ENCODE measurements around the gene CNOT6L. TPM values are rescaled to one million over a fixed set of nuclear protein-coding genes. Genes with fewer than 3 reads are reported as not detected.

Gene CNOT6L
- polyA plus RNA-seq (2012; ENCODE audit: insufficient read length, low read depth) = 5.4 TPM

- TF ChIP-seq REST (IDR thresholded peaks at IDR 0.05; ENCODE audit: insufficient read depth in 1 of 2, low read depth in 2 of 2, low read length in 2 of 2) = no peak
- no peak for TF ChIP-seq TAF1 (IDR thresholded peaks at IDR 0.05; ENCODE audit: borderline replicate concordance, insufficient read depth, low read length)
- no peak for TF ChIP-seq POLR2AphosphoS5 (IDR thresholded peaks at IDR 0.05; ENCODE audit: low read depth, low read length)
- TF ChIP-seq SIN3A (IDR thresholded peaks at IDR 0.05; ENCODE audit: borderline replicate concordance, insufficient read depth, low read length) = no peak
- no peak for TF ChIP-seq FOXP2 (optimal IDR thresholded peaks at IDR 0.05; ENCODE audit: borderline replicate concordance, extremely low read depth, extremely low read length, insufficient read depth)
These were observed at the start of gene CNOT6L for GRCh38 chr4:77818602-77819403. CNOT6L (minus strand) TSS chr4:77819368; CDS start chr4:77819308, 60 bp downstream.

- TF ChIP-seq TAF1 (IDR thresholded peaks at IDR 0.05; ENCODE audit: borderline replicate concordance, insufficient read depth, low read length) = no peak
- no peak for TF ChIP-seq FOXP2 (optimal IDR thresholded peaks at IDR 0.05; ENCODE audit: borderline replicate concordance, extremely low read depth, extremely low read length, insufficient read depth)
- no peak for TF ChIP-seq SIN3A (IDR thresholded peaks at IDR 0.05; ENCODE audit: borderline replicate concordance, insufficient read depth, low read length)
- TF ChIP-seq POLR2AphosphoS5 (IDR thresholded peaks at IDR 0.05; ENCODE audit: low read depth, low read length) = no peak
- no peak for TF ChIP-seq REST (IDR thresholded peaks at IDR 0.05; ENCODE audit: insufficient read depth in 1 of 2, low read depth in 2 of 2, low read length in 2 of 2)
These were observed 46.1 kb upstream of the CNOT6L start for GRCh38 chr4:77865259-77865658.

- TF ChIP-seq FOXP2 (optimal IDR thresholded peaks at IDR 0.05; ENCODE audit: borderline replicate concordance, extremely low read depth, extremely low read length, insufficient read depth) (peak; percentile 55), POLR2AphosphoS5 (IDR thresholded peaks at IDR 0.05; ENCODE audit: low read depth, low read length) (no peak; the same call in none of the 2 replicates), TAF1 (IDR thresholded peaks at IDR 0.05; ENCODE audit: borderline replicate concordance, insufficient read depth, low read length) (peak; percentile 100), SIN3A (IDR thresholded peaks at IDR 0.05; ENCODE audit: borderline replicate concordance, insufficient read depth, low read length) (peak; percentile 98), REST (IDR thresholded peaks at IDR 0.05; ENCODE audit: insufficient read depth in 1 of 2, low read depth in 2 of 2, low read length in 2 of 2) (peak in 1 of 2 experiments; percentile 66; a peak in 1 of 4 replicates)
These were observed 43.5 kb upstream of the CNOT6L start, which contains the start of gene MRPL1 for GRCh38 chr4:77862478-77863216. MRPL1 (plus strand) TSS chr4:77862830; CDS start chr4:77862849, 19 bp downstream.

- TF ChIP-seq REST (IDR thresholded peaks at IDR 0.05; ENCODE audit: insufficient read depth in 1 of 2, low read depth in 2 of 2, low read length in 2 of 2) = no peak
- no peak for TF ChIP-seq FOXP2 (optimal IDR thresholded peaks at IDR 0.05; ENCODE audit: borderline replicate concordance, extremely low read depth, extremely low read length, insufficient read depth)
- TF ChIP-seq TAF1 (IDR thresholded peaks at IDR 0.05; ENCODE audit: borderline replicate concordance, insufficient read depth, low read length) = no peak
- no peak for TF ChIP-seq SIN3A (IDR thresholded peaks at IDR 0.05; ENCODE audit: borderline replicate concordance, insufficient read depth, low read length)
- no peak for TF ChIP-seq POLR2AphosphoS5 (IDR thresholded peaks at IDR 0.05; ENCODE audit: low read depth, low read length)
These were observed 42.3 kb upstream of the CNOT6L start for GRCh38 chr4:77861495-77861894.
